Measurements from ENCODE around the gene NKRF. TPM values are rescaled to one million over a fixed set of nuclear protein-coding genes. Genes with fewer than 3 reads are reported as not detected.

The NKRF gene
- total and polyA plus RNA-seq, 2 donors (not counting 1 experiment from before 2014, with no cell fraction given) = 7.9 to 16.2 TPM

DNA sequence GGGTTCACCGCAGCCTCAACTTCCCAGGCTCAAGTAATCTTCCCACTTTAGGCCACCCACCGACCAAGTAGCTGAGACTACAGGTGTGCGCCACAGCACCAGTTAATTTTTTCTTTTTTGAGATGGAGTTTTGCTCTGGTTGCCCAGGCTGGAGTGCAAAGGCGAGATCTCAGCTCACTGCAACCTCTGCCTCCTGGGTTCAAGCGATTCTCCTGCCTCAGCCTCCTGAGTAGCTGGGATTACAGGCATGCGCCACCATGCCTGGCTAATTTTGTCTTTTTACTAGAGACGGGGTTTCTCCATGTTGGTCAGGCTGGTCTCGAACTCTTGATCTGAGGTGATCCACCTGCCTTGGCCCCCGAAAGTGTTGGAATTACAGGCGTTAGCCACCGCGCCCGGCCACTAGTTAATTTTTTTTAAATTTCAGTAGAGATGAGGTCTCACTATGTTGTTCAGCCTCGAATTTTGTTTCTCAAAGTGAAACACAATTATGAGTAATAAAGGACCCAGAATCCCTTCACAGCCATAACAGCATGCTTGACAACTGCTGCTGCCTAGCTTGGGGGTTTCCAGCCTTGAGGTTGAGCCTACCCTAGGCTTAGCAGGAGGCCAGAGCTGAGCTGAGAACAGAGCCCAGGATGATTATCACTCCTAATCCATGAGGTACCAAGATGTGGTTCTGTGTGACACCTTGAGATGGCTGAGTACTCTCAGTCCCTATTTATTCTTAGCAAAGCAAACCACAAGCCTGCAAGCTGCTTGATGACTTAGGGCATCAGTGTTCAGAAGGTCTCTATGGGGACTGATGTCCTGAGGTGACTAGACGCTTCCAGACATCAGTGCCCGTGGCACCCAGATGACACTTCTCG lies 41.6 kb upstream of the NKRF start:
- Mint-ChIP-seq H3K4me1 (peaks cover 23% of the 10 kb centered on the region), H3K27me3 (no peaks in the 10 kb centered on the region), H3K4me3 (peak overlapping the region; percentile 34), H3K27ac (peak overlapping the region; percentile 89), H3K9me3 (ENCODE audit: insufficient read depth) (no peaks in the 10 kb centered on the region)
- POLR2A ChIA-PET = interaction anchor here (0.6 kb wide), 1 partner anchor 44 kb away, joined by 3 read pairs; no protein-coding TSS in a partner anchor
- CTCF ChIA-PET = interaction anchor here (0.7 to 1.4 kb wide), 2 partner anchors 15 to 30 kb away, joined by 3 read pairs; no protein-coding TSS in a partner anchor
- Histone ChIP-seq H4K20me1 (ENCODE audit: control insufficient read depth, insufficient read depth, low read length, poor library complexity, severe bottlenecking) (no peaks in the 10 kb centered on the region), H3K9me3 (ENCODE audit: control extremely low read depth in 1 of 3, control insufficient read depth in 2 of 3, insufficient read depth in 1 of 3, low read length in 2 of 3) (no peaks in the 10 kb centered on the region), H3K36me3 (replicated peaks in 1 of 2; ENCODE audit: control extremely low read depth in 1 of 2, control insufficient read depth in 1 of 2, extremely low read depth in 1 of 2, insufficient read depth in 2 of 2, low read length in 1 of 2) (peaks cover 3 to 63% of the 10 kb centered on the region in 2 experiments), H3K27me3 (replicated peaks in 1 of 4; ENCODE audit: control extremely low read depth in 1 of 4, control insufficient read depth in 3 of 4, insufficient read depth in 4 of 4, low read length in 3 of 4) (no peaks in the 10 kb centered on the region), H2AFZ (ENCODE audit: insufficient read depth, low read depth, low read length, poor library complexity, severe bottlenecking) (no peak overlapping the region), H3K79me2 (ENCODE audit: control insufficient read depth, insufficient read depth, low read length) (peaks cover 58% of the 10 kb centered on the region), H3K4me3 (ENCODE audit: control extremely low read depth in 1 of 5, extremely low read depth in 1 of 5, insufficient read depth in 1 of 5, low read depth in 2 of 5, low read length in 4 of 5) (no peak overlapping the region), H3K9ac (ENCODE audit: low read length) (no peak overlapping the region), H3K4me1 (ENCODE audit: control insufficient read depth in 2 of 2, insufficient read depth in 2 of 2, low read length in 2 of 2) (peaks cover 25 to 31% of the 10 kb centered on the region in 2 donors), H3K4me2 (replicated peaks; ENCODE audit: low read depth, low read length, poor library complexity, severe bottlenecking) (no peak overlapping the region), H3K27ac (ENCODE audit: low read length in 2 of 2) (peak overlapping the region in 1 of 2 donors; percentile 72)
- intact Hi-C loops (cut with micrococcal nuclease) = no loop called here
- no peak for TF ChIP-seq EZH2 (IDR thresholded peaks at IDR 0.05; ENCODE audit: borderline replicate concordance, insufficient read depth, low read depth, low read length, poor library complexity, severe bottlenecking)
- TF ChIP-seq, protein P1, sequence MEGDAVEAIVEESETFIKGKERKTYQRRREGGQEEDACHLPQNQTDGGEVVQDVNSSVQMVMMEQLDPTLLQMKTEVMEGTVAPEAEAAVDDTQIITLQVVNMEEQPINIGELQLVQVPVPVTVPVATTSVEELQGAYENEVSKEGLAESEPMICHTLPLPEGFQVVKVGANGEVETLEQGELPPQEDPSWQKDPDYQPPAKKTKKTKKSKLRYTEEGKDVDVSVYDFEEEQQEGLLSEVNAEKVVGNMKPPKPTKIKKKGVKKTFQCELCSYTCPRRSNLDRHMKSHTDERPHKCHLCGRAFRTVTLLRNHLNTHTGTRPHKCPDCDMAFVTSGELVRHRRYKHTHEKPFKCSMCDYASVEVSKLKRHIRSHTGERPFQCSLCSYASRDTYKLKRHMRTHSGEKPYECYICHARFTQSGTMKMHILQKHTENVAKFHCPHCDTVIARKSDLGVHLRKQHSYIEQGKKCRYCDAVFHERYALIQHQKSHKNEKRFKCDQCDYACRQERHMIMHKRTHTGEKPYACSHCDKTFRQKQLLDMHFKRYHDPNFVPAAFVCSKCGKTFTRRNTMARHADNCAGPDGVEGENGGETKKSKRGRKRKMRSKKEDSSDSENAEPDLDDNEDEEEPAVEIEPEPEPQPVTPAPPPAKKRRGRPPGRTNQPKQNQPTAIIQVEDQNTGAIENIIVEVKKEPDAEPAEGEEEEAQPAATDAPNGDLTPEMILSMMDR (IDR thresholded peaks at IDR 0.05) = no peak
- WGBS (ENCODE audit: insufficient coverage) = 68% methylated on average over 6 of the region's 17 CpGs
- DNase-seq (peak; percentile 49), ATAC-seq (ENCODE audit: low read depth) (peak; percentile 85)

DNA sequence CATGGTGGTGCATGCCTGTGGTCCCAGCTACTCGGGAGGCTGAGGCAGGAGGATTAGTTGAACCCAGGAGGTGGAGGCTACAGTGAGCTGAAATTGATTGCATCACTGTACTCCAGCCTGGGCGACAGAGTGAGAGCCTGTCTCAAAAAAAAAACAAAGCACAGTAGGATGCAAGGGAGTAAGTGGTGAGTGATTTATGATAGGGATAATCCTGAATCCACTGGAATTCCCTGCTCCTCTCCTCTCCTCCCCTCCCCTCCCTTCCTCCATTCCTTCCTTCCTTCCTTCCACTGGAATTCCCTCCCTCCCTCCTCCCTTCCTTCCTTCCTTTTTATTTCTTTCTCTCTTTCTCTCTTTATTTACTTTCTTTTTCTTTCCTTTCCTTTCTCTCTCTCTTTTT lies 40.9 kb upstream of the NKRF start:
- 80% methylated on average over 1 of the region's 2 CpGs for WGBS (ENCODE audit: insufficient coverage)
- Histone ChIP-seq H4K20me1 (ENCODE audit: control insufficient read depth, insufficient read depth, low read length, poor library complexity, severe bottlenecking) (no peaks in the 10 kb centered on the region), H3K79me2 (ENCODE audit: control insufficient read depth, insufficient read depth, low read length) (peaks cover 52% of the 10 kb centered on the region), H3K4me1 (ENCODE audit: control insufficient read depth in 2 of 2, insufficient read depth in 2 of 2, low read length in 2 of 2) (peaks cover 25 to 31% of the 10 kb centered on the region in 2 donors), H2AFZ (ENCODE audit: insufficient read depth, low read depth, low read length, poor library complexity, severe bottlenecking) (no peak overlapping the region), H3K27me3 (replicated peaks in 1 of 4; ENCODE audit: control extremely low read depth in 1 of 4, control insufficient read depth in 3 of 4, insufficient read depth in 4 of 4, low read length in 3 of 4) (no peaks in the 10 kb centered on the region), H3K36me3 (replicated peaks in 1 of 2; ENCODE audit: control extremely low read depth in 1 of 2, control insufficient read depth in 1 of 2, extremely low read depth in 1 of 2, insufficient read depth in 2 of 2, low read length in 1 of 2) (peaks cover 3 to 61% of the 10 kb centered on the region in 2 experiments), H3K27ac (ENCODE audit: low read length in 2 of 2) (peak overlapping the region in 1 of 2 donors; percentile 72), H3K4me2 (replicated peaks; ENCODE audit: low read depth, low read length, poor library complexity, severe bottlenecking) (no peak overlapping the region), H3K4me3 (ENCODE audit: control extremely low read depth in 1 of 5, extremely low read depth in 1 of 5, insufficient read depth in 1 of 5, low read depth in 2 of 5, low read length in 4 of 5) (no peak overlapping the region), H3K9me3 (ENCODE audit: control extremely low read depth in 1 of 3, control insufficient read depth in 2 of 3, insufficient read depth in 1 of 3, low read length in 2 of 3) (no peaks in the 10 kb centered on the region), H3K9ac (ENCODE audit: low read length) (no peak overlapping the region)
- peak overlapping the region; percentile 88 for H3K27ac Mint-ChIP-seq
- TF ChIP-seq, protein P1 (IDR thresholded peaks at IDR 0.05) = no peak
- no peak for TF ChIP-seq EZH2 (IDR thresholded peaks at IDR 0.05; ENCODE audit: borderline replicate concordance, insufficient read depth, low read depth, low read length, poor library complexity, severe bottlenecking)
- peaks cover 26% of the 10 kb centered on the region for H3K4me1 Mint-ChIP-seq
- intact Hi-C loops (cut with micrococcal nuclease) = no loop called here
- ChIA-PET POLR2A (no interaction called here), CTCF (interaction anchor here (1.0 kb wide), 2 partner anchors 10 to 11 kb away, joined by 3 read pairs; no protein-coding TSS in a partner anchor)
- H3K4me3 Mint-ChIP-seq = no peak overlapping the region
- no peak for DNase-seq
- H3K9me3 Mint-ChIP-seq (ENCODE audit: insufficient read depth) = no peaks in the 10 kb centered on the region
- no peak for ATAC-seq (ENCODE audit: low read depth)
- H3K27me3 Mint-ChIP-seq = no peaks in the 10 kb centered on the region
